Epidermal melanocyte (primary cell): ENCODE results near the gene DUSP11.
"Not testable (repeated sequence)": the region's sequence is repeated elsewhere in the genome, so short reads cannot be mapped to it uniquely, and the experiment has no call there.

ENCODE experiments used
- DNase-seq: peaks from one replicate; pipeline ENCODE4 v3.0.0; 2011; ENCODE audit warnings: low spot score; ENCODE audit not compliant: insufficient read length

DUSP11 gene

GRCh38 chr2:73717695-73718094 is 62.2 kb downstream of the DUSP11 start:
- DNase-seq = not testable (repeated sequence)

GRCh38 chr2:73717251-73717606 is 62.7 kb downstream of the DUSP11 start:
- DNase-seq = no peak

GRCh38 chr2:73716543-73717250 is 63.2 kb downstream of the DUSP11 start:
- no peak for DNase-seq

GRCh38 chr2:73714091-73714490 is 65.8 kb downstream of the DUSP11 start:
- no peak for DNase-seq
